ENCODE measurements around the gene NEK2. TPM values are rescaled to one million over a fixed set of nuclear protein-coding genes. Genes with fewer than 3 reads are reported as not detected.

The NEK2 gene
- total RNA-seq, 3 donors from 2014 or later (not counting 1 experiment from before 2014, with no cell fraction given): 0.78 to 1.0 (median 0.99) TPM

Other genes starting within 250 kb of the NEK2 start
- gene RD3, start 183.5 kb downstream of the NEK2 start, total RNA-seq: not detected
- 10 to 100 TPM in 2 of 3 donors, 1 to 10 TPM in 1; 8.4 to 16.0 (median 12.1) TPM for gene SLC30A1, start 96.5 kb downstream of the NEK2 start, total RNA-seq
- gene LPGAT1, start 155.1 kb upstream of the NEK2 start, total RNA-seq: 10 to 100 TPM; 58.6 to 76.3 (median 71.5) TPM